Activated T-helper 2 cell treated with anti-CD3 and anti-CD28 coated beads, Interferon-gamma antibody, Interleukin-2, Interleukin-4, amounts not matched to agents 10 μg/mL and 5 μg/mL and 100 μg/mL, durations not matched to agents 14 hours and 24 hours and 36 hours (primary cell): ENCODE data around the gene RPS18. TPM values are rescaled to one million over a fixed set of nuclear protein-coding genes. Genes with fewer than 3 reads are reported as not detected.
A peak's percentile ranks its signal among the peaks of the same experiment; 100 is the strongest.
"Not testable (repeated sequence)": the region's sequence is repeated elsewhere in the genome, so short reads cannot be mapped to it uniquely, and the experiment has no call there.

ENCODE experiments used
- DNase-seq: peaks from one replicate; pipeline ENCODE4 v3.0.0; 2021; ENCODE audit warnings: low spot score
- H3K27ac Mint-ChIP-seq: one replicate; pipeline ENCODE4 v1.8.0; 2021; ENCODE audit warnings: mixed read lengths
- H3K27me3 Mint-ChIP-seq: one replicate; pipeline ENCODE4 v1.8.0; 2021; ENCODE audit warnings: low read depth, mixed read lengths
- H3K36me3 Mint-ChIP-seq: one replicate; pipeline ENCODE4 v1.8.0; 2021; ENCODE audit warnings: low read depth, mixed read lengths
- H3K4me1 Mint-ChIP-seq: one replicate; pipeline ENCODE4 v1.8.0; 2021; ENCODE audit warnings: low read depth, mixed read lengths
- H3K4me3 Mint-ChIP-seq: one replicate; pipeline ENCODE4 v1.8.0; 2021; ENCODE audit warnings: low read depth, mild to moderate bottlenecking, moderate library complexity, mixed read lengths
- H3K9me3 Mint-ChIP-seq: one replicate; pipeline ENCODE4 v1.8.0; 2021; ENCODE audit warnings: mixed read lengths
- intact Hi-C: fragments of 100-400 bp; cut with micrococcal nuclease; formaldehyde crosslinking; loops from one replicate; pipeline ENCODE4 v1.15.1; 2023
- total RNA-seq: library from RNA; stranded (reverse); gene quantifications from 2 replicates; pipeline ENCODE4 v1.2.3, GENCODE V29; 2022

Gene RPS18
- total RNA-seq, result 3,099 and 3,143 TPM in 2 replicates

DNA sequence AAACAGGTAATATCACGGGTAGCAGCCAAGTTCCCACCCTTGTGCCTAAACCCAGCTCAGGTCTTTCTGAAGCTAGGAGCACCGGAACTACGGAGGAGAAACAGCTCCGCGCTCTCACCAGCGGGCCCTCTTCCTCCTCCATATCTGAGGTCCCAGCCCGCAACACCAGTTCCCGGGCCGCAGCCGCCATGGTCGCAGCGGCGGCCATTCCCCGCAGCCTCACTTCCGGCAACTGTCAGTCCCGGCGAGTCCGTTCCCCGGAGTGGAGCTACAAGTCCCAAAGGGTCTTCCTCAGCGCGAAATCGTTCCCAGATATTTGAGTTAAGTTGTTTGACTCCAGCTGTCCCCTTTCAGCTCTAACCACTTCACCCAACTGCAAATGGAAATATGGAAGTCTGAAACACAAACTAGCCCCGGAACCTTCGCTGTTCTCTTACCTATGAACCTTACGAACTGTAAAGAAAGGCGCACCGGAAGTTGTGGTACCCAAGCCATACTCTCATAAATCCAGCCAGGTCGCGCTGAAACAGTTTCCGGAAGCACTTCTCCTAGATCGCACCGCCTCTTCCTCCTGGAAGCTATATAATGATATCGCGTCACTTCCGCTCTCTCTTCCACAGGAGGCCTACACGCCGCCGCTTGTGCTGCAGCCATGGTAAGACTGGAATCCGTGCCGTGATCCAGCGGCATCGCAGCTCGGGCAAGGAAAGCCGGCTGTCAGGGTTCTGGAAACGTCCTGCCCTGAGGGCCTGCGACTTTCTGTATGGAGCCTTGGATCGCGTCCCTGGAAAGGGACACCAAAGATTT is at the start of gene RPS18, which contains the start of gene VPS52:
Gene RPS18 (plus strand): TSS at position 608 of the 807 bp plus-strand sequence. CDS start 45 bp downstream, at position 653.
Gene VPS52 (minus strand): TSS at position 409 of the 807 bp plus-strand sequence. CDS start 201 bp downstream, at position 208.
- H3K27ac Mint-ChIP-seq, result peak within 1 kb of the TSS; percentile 100
- intact Hi-C loops, result loop anchor here (1.0 to 10.0 kb wide), 6 partner anchors 18 to 153 kb away; partner anchors contain the start of genes PFDN6, RXRB, SLC39A7 and SYNGAP1

DNA sequence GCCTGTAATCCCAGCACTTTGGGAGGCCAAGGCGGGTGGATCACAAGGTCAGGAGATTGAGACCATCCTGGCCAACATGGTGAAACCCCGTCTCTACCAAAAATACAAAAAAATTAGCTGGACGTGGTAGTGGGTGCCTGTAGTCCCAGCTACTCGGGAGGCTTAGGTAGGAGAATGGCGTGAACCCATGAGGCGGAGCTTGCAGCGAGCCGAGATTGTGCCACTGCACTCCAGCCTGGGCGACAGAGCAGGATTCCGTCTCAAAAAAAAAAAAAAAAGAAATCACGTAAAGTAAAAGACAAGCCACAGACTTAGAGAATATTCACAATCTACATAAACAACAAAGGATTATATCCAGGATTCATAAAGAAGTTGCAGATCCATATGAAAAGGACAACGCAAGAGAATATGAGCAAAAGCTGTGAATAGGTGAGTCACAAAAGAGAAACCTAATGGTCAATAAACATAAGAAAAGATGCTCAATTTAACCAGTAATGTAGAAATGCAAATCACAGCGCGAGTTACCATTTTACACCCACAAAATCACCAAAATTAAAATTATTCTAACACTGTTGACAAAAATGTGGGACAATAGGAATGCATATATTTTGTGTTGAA is 45.3 kb upstream of the RPS18 start:
- intact Hi-C loops, H3K27ac Mint-ChIP-seq, DNase-seq, H3K36me3 Mint-ChIP-seq, H3K4me3 Mint-ChIP-seq, H3K9me3 Mint-ChIP-seq, H3K4me1 Mint-ChIP-seq: not testable (repeated sequence)
- H3K27me3 Mint-ChIP-seq, result peaks cover 45% of the 10 kb centered on the region

More for the DNA sequence above, at the start of gene RPS18, which contains the start of gene VPS52:
- H3K9me3 Mint-ChIP-seq, result no peaks in the 10 kb centered on the region
- H3K4me3 Mint-ChIP-seq, result peak within 1 kb of the TSS; percentile 98
- peak; percentile 92 for DNase-seq
- peaks cover 31% of the 10 kb centered on the region for H3K4me1 Mint-ChIP-seq
- H3K27me3 Mint-ChIP-seq, result no peaks in the 10 kb centered on the region
- H3K36me3 Mint-ChIP-seq, result peaks cover 85% of the 10 kb centered on the region

DNA sequence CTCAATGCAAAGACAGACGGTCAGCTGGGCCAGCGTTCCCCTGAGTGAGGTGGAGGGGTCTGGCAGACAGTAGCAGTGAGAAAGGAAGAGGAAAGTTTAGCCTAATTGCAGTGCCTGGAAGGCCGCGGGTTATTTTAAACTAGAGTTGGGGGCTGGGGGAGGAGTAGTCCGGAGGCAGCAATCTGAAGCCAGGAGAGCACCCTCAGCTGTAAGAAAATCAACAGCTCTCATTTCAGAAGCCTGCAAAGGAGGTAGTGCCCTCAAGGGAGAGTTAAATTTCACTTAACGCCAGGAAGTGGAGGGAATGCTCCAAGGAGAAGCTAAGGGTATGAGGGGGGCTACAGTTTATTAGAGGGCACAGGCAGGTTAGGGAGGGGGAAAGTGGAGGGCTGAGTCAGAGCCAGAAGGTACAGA is 36.6 kb upstream of the RPS18 start:
- Mint-ChIP-seq H3K36me3 (no peaks in the 10 kb centered on the region), H3K27me3 (peaks cover 43% of the 10 kb centered on the region), H3K27ac (no peak overlapping the region), H3K9me3 (no peaks in the 10 kb centered on the region), H3K4me3 (no peak overlapping the region), H3K4me1 (peaks cover 2% of the 10 kb centered on the region)
- intact Hi-C loops, result no loop called here
- DNase-seq, result no peak

DNA sequence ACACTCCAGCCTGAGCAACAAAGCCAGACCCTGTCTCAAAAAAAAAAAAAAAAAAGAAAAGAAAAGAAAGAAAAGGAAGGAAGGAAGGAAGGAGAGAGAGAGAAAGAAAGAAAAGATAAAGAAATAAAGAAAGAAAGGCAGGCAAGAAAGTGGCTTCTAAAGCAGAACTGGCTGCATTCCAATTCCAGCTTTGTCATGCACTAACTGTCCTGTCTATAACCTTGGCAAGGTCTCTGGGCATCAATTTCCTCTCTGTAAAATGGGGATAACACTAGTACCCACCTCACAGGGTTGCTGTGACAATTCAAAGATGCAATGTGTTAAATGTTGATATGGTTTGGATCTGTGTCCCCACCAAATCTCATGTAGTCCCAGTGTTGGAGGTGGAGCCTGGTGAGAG is 35.5 kb upstream of the RPS18 start:
- DNase-seq, result no peak
- H3K9me3 Mint-ChIP-seq, result no peaks in the 10 kb centered on the region
- H3K27me3 Mint-ChIP-seq, result peaks cover 43% of the 10 kb centered on the region
- H3K27ac Mint-ChIP-seq, result no peak overlapping the region
- intact Hi-C loops, result no loop called here
- H3K4me3 Mint-ChIP-seq, result no peak overlapping the region
- H3K36me3 Mint-ChIP-seq, result no peaks in the 10 kb centered on the region
- peaks cover 4% of the 10 kb centered on the region for H3K4me1 Mint-ChIP-seq

DNA sequence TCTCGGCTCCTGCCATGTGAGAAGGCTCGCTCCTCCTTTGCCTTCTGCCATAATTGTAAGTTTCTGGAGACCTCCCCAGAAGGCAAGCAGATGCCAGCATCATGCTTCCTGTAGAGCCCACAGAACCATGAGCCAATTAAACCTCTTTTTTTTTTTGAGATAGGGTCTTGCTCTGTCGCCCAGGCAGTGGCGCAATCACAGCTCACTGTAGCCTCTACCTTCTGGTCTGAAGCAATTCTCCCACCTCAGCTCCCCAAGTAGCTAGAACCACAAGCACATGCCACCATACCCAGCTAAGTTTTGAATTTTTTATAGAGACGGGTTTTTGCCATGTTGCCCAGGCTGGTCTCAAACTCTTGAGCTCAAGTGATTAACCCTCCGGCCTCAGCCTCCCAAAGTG is 35.0 kb upstream of the RPS18 start:
- Mint-ChIP-seq H3K27me3 (peaks cover 39% of the 10 kb centered on the region), H3K36me3 (no peaks in the 10 kb centered on the region), H3K27ac (no peak overlapping the region), H3K9me3 (no peaks in the 10 kb centered on the region), H3K4me1 (peaks cover 6% of the 10 kb centered on the region), H3K4me3 (no peak overlapping the region)
- no peak for DNase-seq
- intact Hi-C loops, result no loop called here

DNA sequence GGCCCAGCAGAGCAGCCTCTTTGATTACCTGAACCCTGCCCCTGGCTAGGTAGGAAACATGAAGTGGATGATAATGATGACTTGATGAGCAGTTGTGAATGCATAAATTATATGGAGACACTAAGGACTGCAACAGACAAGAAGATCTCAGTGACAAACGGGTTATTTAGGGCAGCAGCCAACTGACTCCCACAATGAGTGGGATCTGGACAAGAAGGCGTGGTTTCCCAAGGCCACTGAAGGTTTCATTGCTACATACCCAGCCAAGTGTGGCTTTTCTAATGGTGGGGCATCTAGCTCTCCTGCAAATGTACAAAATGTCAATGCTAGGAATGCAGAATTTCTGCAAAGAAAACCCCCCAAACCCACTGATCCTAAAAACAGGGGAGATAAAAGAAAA is 34.1 kb upstream of the RPS18 start:
- Mint-ChIP-seq H3K4me1 (peaks cover 12% of the 10 kb centered on the region), H3K27me3 (peaks cover 37% of the 10 kb centered on the region), H3K4me3 (no peak overlapping the region), H3K27ac (no peak overlapping the region), H3K36me3 (no peaks in the 10 kb centered on the region), H3K9me3 (no peaks in the 10 kb centered on the region)
- intact Hi-C loops, result no loop called here
- DNase-seq, result no peak

DNA sequence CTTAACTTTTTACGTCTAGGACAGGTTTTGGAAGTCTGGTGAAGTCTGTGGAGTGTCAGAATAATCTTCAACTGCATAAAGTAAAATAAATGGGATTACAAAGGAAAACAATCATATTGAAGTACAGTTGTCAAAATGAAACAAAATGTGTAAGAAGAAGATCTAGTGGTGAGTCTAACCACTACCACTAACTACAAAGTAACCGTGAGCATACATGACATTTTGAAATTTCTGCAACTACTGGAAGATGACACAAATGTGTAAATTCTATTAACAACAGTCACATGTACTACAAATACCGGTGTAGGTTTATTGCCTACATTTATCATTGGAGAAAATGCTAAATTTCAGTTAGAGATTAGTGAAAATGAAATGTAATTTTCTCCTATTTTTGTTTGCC is 29.9 kb upstream of the RPS18 start:
- Mint-ChIP-seq H3K36me3 (no peaks in the 10 kb centered on the region), H3K27ac (peak overlapping the region; percentile 28), H3K4me1 (peaks cover 13% of the 10 kb centered on the region), H3K27me3 (peaks cover 17% of the 10 kb centered on the region), H3K4me3 (no peak overlapping the region), H3K9me3 (no peaks in the 10 kb centered on the region)
- intact Hi-C loops, result no loop called here
- DNase-seq, result no peak

DNA sequence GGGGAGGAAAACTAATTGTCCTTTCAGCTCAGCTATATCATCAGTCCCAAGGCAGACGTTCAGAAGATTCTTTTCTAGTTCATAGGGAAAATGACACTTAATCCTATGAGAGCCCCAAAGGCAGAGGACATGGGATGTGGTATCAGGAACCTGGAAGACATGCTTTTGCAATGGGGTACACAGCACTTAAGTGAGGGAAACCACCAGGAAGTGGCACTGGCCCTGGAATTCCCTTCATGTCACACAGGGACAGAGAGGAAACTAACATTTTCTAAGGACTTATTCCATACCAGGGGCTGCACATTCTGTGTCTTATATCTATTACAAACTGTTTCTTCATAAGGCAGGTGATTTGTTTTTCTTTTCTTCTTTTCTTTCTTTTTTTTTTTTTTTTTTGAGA is 28.4 kb upstream of the RPS18 start:
- Mint-ChIP-seq H3K27me3 (peaks cover 15% of the 10 kb centered on the region), H3K4me3 (no peak overlapping the region), H3K9me3 (no peaks in the 10 kb centered on the region), H3K4me1 (peaks cover 15% of the 10 kb centered on the region), H3K36me3 (no peaks in the 10 kb centered on the region), H3K27ac (no peak overlapping the region)
- DNase-seq, result no peak
- intact Hi-C loops, result no loop called here

DNA sequence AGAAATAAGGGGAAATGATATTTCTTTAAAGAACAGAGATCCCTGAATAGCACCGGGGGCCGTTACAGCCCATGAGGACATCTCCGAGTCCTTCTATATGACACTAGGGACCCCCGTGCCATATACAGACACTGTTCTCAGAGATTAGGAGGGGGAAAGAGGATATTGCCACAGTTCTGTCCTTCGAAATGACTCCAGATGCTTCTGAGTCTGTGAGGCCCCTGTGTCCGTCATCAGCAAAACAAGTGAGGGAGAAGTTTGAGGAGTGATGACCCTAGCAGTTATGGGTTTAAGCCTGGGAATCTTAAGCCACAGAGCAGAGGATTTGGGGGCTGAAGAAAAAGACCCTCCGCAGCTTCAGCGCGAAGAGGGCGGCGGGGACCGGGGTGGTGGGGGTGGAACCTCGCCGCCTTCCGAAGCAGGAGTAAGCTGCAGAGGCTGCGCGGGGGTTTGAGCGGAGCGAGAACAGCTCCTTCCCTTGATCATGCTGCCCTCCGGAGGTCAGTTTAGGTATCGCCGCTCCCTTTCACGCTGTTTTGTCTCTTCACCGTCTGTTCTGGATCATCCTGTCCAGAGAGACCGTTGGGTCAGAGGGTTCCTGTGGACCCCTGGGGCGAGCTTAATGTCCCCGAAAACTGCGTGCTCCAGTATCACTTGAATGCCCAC is 23.8 kb upstream of the RPS18 start:
- Mint-ChIP-seq H3K36me3 (peaks cover 33% of the 10 kb centered on the region), H3K9me3 (no peaks in the 10 kb centered on the region), H3K27me3 (peaks cover 3% of the 10 kb centered on the region), H3K4me3 (peak overlapping the region; percentile 88), H3K27ac (peak overlapping the region; percentile 87), H3K4me1 (peaks cover 34% of the 10 kb centered on the region)
- peak; percentile 87 for DNase-seq
- intact Hi-C loops, result loop anchor here (1.0 to 2.0 kb wide), 3 partner anchors 65 to 129 kb away; no protein-coding TSS in a partner anchor

DNA sequence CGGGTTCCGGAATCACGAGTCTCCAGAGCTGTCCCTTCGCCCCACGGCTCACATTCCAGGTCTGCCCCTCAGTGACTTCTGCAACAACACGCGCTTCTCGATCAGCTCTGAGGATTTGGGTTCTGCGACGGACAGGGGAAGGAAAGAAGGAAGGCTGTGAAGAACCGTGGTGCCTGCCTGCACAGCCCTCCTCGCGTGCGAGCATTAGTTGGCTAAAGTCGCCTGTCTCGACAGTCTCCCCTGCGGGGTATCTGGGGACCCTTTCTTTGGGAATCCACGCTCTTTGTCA is 23.3 kb upstream of the RPS18 start:
- Mint-ChIP-seq H3K4me3 (peak overlapping the region; percentile 88), H3K27ac (peak overlapping the region; percentile 87), H3K9me3 (no peaks in the 10 kb centered on the region), H3K4me1 (peaks cover 32% of the 10 kb centered on the region), H3K36me3 (peaks cover 33% of the 10 kb centered on the region), H3K27me3 (no peaks in the 10 kb centered on the region)
- intact Hi-C loops, result loop anchor here (1.0 to 2.0 kb wide), 3 partner anchors 64 to 129 kb away; no protein-coding TSS in a partner anchor
- DNase-seq, result no peak

DNA sequence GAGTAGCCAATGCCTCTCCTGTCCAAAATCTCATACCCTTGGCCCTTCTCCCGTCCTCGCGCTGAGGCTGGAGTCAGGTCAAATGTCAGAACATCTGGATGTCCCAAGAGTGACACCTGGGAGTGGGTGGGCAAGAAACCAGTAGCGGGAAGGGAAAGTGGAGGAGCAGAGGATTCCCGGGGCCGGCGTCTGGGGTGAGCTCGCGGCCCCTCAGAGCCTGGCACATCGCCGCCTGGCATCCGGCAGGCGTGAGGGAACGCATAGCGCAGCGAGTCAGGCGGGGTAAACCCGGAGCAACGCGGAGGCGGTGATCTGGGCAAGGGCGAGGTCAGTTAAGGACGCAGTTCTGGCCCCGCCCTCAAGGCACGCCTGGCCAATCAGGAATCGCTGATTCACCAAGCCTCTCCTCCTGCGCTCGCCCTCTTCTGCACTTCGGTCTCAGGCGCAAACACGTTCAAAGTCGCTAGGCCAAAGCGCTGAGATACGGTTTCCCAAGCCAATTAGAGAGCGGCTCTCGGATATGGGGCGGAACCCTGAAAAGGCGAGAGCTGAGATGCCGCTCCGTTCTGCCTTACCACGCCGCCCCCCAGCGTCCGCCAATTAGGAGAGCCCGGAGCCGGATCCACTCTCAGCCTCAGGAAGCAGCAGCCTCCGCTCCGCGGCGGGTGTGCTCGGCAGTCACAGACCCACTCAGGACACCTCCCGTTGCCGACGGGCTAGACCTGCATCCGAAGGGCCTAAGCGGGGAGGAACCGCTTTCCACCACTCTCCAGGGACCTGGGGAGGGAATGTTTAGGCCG is 22.7 kb upstream of the RPS18 start:
- peaks cover 33% of the 10 kb centered on the region for H3K36me3 Mint-ChIP-seq
- H3K9me3 Mint-ChIP-seq, result no peaks in the 10 kb centered on the region
- no peaks in the 10 kb centered on the region for H3K27me3 Mint-ChIP-seq
- DNase-seq, result peak; percentile 97
- peak overlapping the region; percentile 88 for H3K4me3 Mint-ChIP-seq
- H3K4me1 Mint-ChIP-seq, result peaks cover 32% of the 10 kb centered on the region
- H3K27ac Mint-ChIP-seq, result peak overlapping the region; percentile 92
- intact Hi-C loops, result loop anchor here (1.0 to 2.0 kb wide), 6 partner anchors 22 to 277 kb away; partner anchors contain the start of gene VPS52
